ENCODE data around the gene IGFBP2.

- TF ChIP-seq EZH2 (IDR thresholded peaks at IDR 0.05; ENCODE audit: borderline replicate concordance) (no peak), CTCF (IDR thresholded peaks at IDR 0.05; ENCODE audit: poor library complexity) (no peak)
These were observed 39.2 kb downstream of the IGFBP2 start for GRCh38 chr2:216672466-216672865.
